A549 treated with AZD2906 at 1 μM for 4 hours (cell line): ENCODE results near the gene ENOX1. TPM values are rescaled to one million over a fixed set of nuclear protein-coding genes. Genes with fewer than 3 reads are reported as not detected.

Experiments used
- total RNA-seq: library from RNA; stranded (reverse); fragments of 200-300 nt; extraction: Qiagen RNA extraction; gene quantifications from 5 replicates; pipeline ENCODE4 v1.2.3, GENCODE V29; 2022

ENOX1 gene
- 1.9 to 2.7 TPM (median 2.0 TPM) in 5 replicates for total RNA-seq

GRCh38 chr13:43786766-43787517, at the start of gene ENOX1:
TSS of gene ENOX1 (minus strand) at chr13:43786972.

Other genes with a start within 250 kb of the ENOX1 start
- 2.2 to 3.2 TPM (median 2.9 TPM) in 5 replicates for gene CCDC122, start 92.8 kb upstream of the ENOX1 start, total RNA-seq
- 3.2 to 4.8 TPM (median 3.5 TPM) in 5 replicates for gene LACC1, start 92.9 kb upstream of the ENOX1 start, total RNA-seq